ENCODE measurements around the gene MMP25. TPM values are rescaled to one million over a fixed set of nuclear protein-coding genes. Genes with fewer than 3 reads are reported as not detected.

The MMP25 gene
- 0.05 and 0.20 TPM in 2 replicates for total RNA-seq (2014; rRNA removed; shearing (Covaris generic))
- 0.16 and 0.36 TPM in 2 replicates for polyA plus RNA-seq (2015; cell fraction: cytosol; rRNA removed)
- polyA plus RNA-seq (2015; cell fraction: nucleus; rRNA removed) = 0.12 and 0.39 TPM in 2 replicates

- no peak for DNase-seq (ENCODE audit: low read depth)
These were observed at the start of gene MMP25 for GRCh38 chr16:3045758-3046640. Gene MMP25 (plus strand): TSS chr16:3046561. CDS start chr16:3046918, 357 bp downstream.

GRCh38 chr16:2999929-3000328, 46.4 kb upstream of the MMP25 start:
- no peak for DNase-seq (ENCODE audit: low read depth)

DNA sequence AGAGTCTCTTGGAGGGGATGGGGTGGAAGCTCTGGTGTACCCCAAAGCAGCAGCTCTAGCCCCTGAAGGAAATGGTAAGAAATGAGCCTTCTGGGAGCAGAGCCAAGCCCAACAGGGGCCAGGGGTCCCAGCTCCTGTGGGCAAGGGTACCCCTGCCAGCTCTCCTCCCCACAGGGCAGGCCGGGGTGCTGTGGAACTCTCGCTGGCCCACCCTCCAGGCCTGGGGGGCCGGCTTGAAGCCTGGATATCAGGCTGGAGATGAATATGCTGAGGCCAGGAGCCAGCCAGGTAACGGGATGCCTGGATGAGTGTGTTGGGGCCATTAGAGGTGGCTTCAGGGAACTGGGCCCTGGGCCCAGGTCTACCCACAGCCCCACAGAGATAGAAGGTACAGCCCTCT, 45.8 kb upstream of the MMP25 start:
- DNase-seq (ENCODE audit: low read depth) = no peak

DNA sequence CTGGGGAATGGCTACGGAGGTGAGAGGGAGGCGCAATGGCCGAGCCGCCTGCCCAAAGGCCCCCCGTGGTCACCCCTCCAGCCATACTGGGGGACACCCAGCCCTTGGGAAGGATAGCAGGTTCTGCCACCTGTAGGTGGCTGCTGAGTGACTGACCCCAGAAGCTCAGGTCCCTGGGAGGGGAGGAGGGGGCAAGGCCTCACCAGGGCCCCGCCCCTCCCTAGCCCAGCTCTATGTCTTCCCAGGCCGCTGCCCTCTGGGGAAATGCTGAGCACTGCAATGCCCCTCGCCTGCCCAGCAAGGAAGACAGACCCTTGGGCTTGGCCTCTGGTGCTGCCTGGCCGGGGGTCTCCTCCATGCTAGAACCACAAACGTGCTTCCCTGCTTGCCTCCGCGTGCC, 45.0 kb upstream of the MMP25 start:
- no peak for DNase-seq (ENCODE audit: low read depth)

DNA sequence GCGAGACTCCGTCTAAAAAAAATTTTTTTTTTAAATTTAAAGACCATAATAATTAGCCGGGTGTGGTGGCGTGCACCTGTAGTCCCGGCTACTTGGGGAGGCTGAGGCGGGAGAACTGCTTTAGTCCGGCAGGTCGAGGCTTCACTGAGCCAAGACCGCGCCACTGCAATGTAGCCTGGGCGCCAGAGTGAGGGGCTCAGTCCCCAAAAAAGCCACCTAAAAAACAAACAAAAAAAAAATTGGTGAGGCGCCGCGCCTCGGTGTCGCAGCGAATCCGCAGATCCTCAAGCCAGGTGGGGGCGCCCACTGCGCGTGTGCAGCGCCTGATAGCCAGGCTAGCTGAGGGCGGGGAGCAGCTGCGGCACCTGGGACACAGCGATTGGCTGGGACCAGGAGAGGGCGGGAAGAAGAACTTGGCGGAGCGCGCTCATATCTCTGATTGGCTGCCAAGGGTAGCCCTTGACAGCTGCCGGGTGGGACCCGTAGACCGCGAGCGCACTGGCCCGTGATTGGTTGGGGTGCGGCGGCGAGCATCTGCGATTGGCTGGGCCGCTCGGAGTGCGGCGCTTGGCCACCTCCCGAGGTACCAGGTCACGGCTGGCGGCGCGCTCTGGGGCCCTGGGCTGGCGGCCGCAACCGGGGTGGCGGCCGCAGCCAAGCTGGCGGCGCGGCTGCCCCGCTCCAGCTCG, 42.6 kb upstream of the MMP25 start:
- peak; percentile 99 for DNase-seq (ENCODE audit: low read depth)

GRCh38 chr16:3004319-3004718, 42.0 kb upstream of the MMP25 start:
- DNase-seq (ENCODE audit: low read depth) = no peak

DNA sequence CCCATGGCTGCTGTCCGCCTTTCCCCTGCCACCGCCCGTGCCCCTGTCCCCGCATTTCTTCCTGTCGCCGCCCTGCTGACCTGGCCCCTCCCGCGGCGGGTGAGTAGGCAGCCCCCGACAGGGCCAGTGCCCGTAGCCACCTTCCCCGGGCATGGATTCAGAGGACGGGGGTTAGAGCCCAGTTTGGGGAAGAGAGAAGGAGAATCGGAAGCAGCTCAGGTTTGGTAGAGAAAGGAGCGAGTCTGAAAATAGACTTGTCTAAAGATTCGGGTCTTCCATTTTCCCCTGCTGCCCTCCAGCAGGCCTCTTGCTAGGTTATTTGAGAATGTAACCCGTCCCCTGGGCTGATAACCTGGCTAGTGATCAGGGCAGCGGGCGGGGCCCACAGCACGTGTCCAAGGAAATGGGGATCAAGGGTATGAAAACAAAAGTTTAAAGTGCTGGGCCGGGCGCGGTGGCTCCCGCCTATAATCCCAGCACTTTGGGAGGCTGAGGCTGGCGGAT, 41.5 kb upstream of the MMP25 start:
- DNase-seq (ENCODE audit: low read depth) = no peak

GRCh38 chr16:3007059-3007956, 39.1 kb upstream of the MMP25 start:
- DNase-seq (ENCODE audit: low read depth) = no peak

GRCh38 chr16:3007957-3008689, 38.2 kb upstream of the MMP25 start:
- DNase-seq (ENCODE audit: low read depth) = no peak

GRCh38 chr16:3008690-3009037, 37.7 kb upstream of the MMP25 start:
- DNase-seq (ENCODE audit: low read depth) = no peak

- DNase-seq (ENCODE audit: low read depth) = no peak
These were observed 36.6 kb upstream of the MMP25 start for GRCh38 chr16:3009568-3010390.

DNA sequence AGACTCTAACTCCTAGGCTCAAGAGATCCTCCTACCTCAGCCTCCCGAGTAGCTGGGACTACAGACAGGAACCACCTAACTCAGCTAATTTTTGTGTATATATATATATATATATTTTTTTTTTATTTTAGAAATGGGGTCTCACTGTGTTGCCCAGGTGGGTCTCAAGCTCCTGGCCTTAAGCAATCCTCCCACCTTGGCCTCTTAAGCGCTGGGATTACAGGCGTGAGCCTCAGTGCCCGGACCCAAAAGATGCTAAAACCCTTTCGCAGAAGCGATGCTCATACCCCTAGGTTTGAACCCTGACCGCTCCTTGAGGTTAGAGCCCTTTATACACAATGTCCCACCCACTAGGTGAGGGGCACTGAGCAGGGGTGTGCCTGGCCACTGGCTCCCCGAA, 35.9 kb upstream of the MMP25 start:
- no peak for DNase-seq (ENCODE audit: low read depth)

DNA sequence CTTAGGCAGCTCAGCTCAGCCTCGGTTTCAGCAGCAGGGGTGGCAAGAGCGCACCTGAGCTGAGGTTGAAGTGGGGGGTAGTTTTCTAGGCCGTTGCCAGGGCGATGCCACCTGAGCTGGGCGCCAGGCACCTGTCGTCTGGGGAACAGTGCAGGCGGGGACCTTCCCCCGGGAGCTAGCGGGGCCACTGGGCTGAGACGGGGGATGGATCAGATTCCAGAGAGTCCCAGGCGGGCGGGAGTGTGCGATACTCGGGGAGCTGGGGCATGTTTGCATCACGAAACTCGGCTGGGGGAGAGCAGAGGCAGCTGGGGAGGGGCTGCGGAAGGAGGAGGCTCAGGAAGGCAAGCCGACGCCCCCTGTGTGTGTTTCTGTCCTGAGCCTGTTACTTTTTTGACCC, 34.1 kb upstream of the MMP25 start:
- no peak for DNase-seq (ENCODE audit: low read depth)

GRCh38 chr16:3012828-3013420, 33.4 kb upstream of the MMP25 start, which contains the start of gene CLDN9:
Gene CLDN9 (plus strand): TSS chr16:3012923. CDS start chr16:3013363, 440 bp downstream.
- peak; percentile 16 for DNase-seq (ENCODE audit: low read depth)

DNA sequence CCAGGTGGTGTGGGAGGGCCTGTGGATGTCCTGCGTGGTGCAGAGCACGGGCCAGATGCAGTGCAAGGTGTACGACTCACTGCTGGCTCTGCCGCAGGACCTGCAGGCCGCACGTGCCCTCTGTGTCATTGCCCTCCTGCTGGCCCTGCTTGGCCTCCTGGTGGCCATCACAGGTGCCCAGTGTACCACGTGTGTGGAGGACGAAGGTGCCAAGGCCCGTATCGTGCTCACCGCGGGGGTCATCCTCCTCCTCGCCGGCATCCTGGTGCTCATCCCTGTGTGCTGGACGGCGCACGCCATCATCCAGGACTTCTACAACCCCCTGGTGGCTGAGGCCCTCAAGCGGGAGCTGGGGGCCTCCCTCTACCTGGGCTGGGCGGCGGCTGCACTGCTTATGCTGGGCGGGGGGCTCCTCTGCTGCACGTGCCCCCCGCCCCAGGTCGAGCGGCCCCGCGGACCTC, 32.8 kb upstream of the MMP25 start:
- DNase-seq (ENCODE audit: low read depth) = no peak

- DNase-seq (ENCODE audit: low read depth) = no peak
These were observed 32.2 kb upstream of the MMP25 start for GRCh38 chr16:3013998-3014690.

DNA sequence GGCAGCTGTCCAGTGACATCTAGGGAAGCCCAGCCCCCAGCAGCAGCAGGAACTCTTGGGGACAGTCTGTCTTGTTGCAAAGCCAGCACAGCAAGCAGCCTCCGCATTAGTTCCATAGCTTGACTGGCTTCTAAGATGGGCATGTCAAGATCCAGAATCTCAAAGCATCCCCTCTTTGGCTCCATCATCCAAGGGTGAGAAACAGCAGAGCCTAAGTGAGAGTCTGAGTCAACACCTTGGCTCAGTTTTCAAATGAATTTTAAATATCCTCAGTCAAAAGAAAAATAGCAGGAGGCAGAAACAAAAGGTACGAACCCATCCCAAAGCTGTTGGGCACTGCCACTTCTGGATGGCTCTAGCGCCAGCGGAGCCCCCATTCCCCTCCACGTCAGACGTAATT, 31.4 kb upstream of the MMP25 start:
- no peak for DNase-seq (ENCODE audit: low read depth)

- DNase-seq (ENCODE audit: low read depth) = no peak
These were observed 30.4 kb upstream of the MMP25 start for GRCh38 chr16:3015865-3016521.

Measured in HT1080 (cell line).